ENCODE measurements around the gene SLCO2B1. TPM values are rescaled to one million over a fixed set of nuclear protein-coding genes. Genes with fewer than 3 reads are reported as not detected.
A peak's percentile ranks its signal among the peaks of the same experiment; 100 is the strongest.

SLCO2B1 gene
- total RNA-seq, 1 donor from 2014 or later = 19.2 TPM

GRCh38 chr11:75189911-75190310 lies 39.0 kb downstream of the SLCO2B1 start:
- H3K27ac Mint-ChIP-seq (ENCODE audit: unreplicated experiment) = no peak overlapping the region
- DNase-seq (ENCODE audit: low spot score) = peak; percentile 43
- no peak overlapping the region for H3K4me3 Mint-ChIP-seq (ENCODE audit: unreplicated experiment)
- H3K36me3 Mint-ChIP-seq (ENCODE audit: low read depth) = no peaks in the 10 kb centered on the region
- no peaks in the 10 kb centered on the region for H3K9me3 Mint-ChIP-seq (ENCODE audit: low read depth)
- H3K4me1 Mint-ChIP-seq (ENCODE audit: low read depth) = peaks cover 14% of the 10 kb centered on the region
- H3K27me3 Mint-ChIP-seq (ENCODE audit: low read depth) = no peaks in the 10 kb centered on the region
- no peak for TF ChIP-seq CTCF (IDR thresholded peaks at IDR 0.05)

GRCh38 chr11:75190652-75191329 lies 39.9 kb downstream of the SLCO2B1 start:
- H3K36me3 Mint-ChIP-seq (ENCODE audit: low read depth) = no peaks in the 10 kb centered on the region
- H3K27me3 Mint-ChIP-seq (ENCODE audit: low read depth) = no peaks in the 10 kb centered on the region
- H3K4me3 Mint-ChIP-seq (ENCODE audit: unreplicated experiment) = no peak overlapping the region
- no peaks in the 10 kb centered on the region for H3K9me3 Mint-ChIP-seq (ENCODE audit: low read depth)
- peak overlapping the region; percentile 12 for H3K27ac Mint-ChIP-seq (ENCODE audit: unreplicated experiment)
- no peak for TF ChIP-seq CTCF (IDR thresholded peaks at IDR 0.05)
- H3K4me1 Mint-ChIP-seq (ENCODE audit: low read depth) = peaks cover 20% of the 10 kb centered on the region
- peak; percentile 30 for DNase-seq (ENCODE audit: low spot score)

GRCh38 chr11:75191330-75191717 lies 40.4 kb downstream of the SLCO2B1 start:
- Mint-ChIP-seq H3K27me3 (ENCODE audit: low read depth) (no peaks in the 10 kb centered on the region), H3K4me1 (ENCODE audit: low read depth) (peaks cover 20% of the 10 kb centered on the region), H3K9me3 (ENCODE audit: low read depth) (no peaks in the 10 kb centered on the region), H3K36me3 (ENCODE audit: low read depth) (no peaks in the 10 kb centered on the region), H3K27ac (ENCODE audit: unreplicated experiment) (no peak overlapping the region), H3K4me3 (ENCODE audit: unreplicated experiment) (no peak overlapping the region)
- no peak for TF ChIP-seq CTCF (IDR thresholded peaks at IDR 0.05)
- DNase-seq (ENCODE audit: low spot score) = peak; percentile 40

- H3K9me3 Mint-ChIP-seq (ENCODE audit: low read depth) = no peaks in the 10 kb centered on the region
- no peak overlapping the region for H3K4me3 Mint-ChIP-seq (ENCODE audit: unreplicated experiment)
- no peaks in the 10 kb centered on the region for H3K27me3 Mint-ChIP-seq (ENCODE audit: low read depth)
- no peak for DNase-seq (ENCODE audit: low spot score)
- H3K36me3 Mint-ChIP-seq (ENCODE audit: low read depth) = no peaks in the 10 kb centered on the region
- no peak overlapping the region for H3K27ac Mint-ChIP-seq (ENCODE audit: unreplicated experiment)
- no peak for TF ChIP-seq CTCF (IDR thresholded peaks at IDR 0.05)
- H3K4me1 Mint-ChIP-seq (ENCODE audit: low read depth) = peaks cover 24% of the 10 kb centered on the region
Measured at GRCh38 chr11:75193271-75193670, 42.4 kb downstream of the SLCO2B1 start.

- peaks cover 24% of the 10 kb centered on the region for H3K4me1 Mint-ChIP-seq (ENCODE audit: low read depth)
- H3K36me3 Mint-ChIP-seq (ENCODE audit: low read depth) = no peaks in the 10 kb centered on the region
- H3K4me3 Mint-ChIP-seq (ENCODE audit: unreplicated experiment) = no peak overlapping the region
- no peak for TF ChIP-seq CTCF (IDR thresholded peaks at IDR 0.05)
- H3K9me3 Mint-ChIP-seq (ENCODE audit: low read depth) = no peaks in the 10 kb centered on the region
- no peak overlapping the region for H3K27ac Mint-ChIP-seq (ENCODE audit: unreplicated experiment)
- no peak for DNase-seq (ENCODE audit: low spot score)
- H3K27me3 Mint-ChIP-seq (ENCODE audit: low read depth) = no peaks in the 10 kb centered on the region
Measured at GRCh38 chr11:75193711-75194110, 42.8 kb downstream of the SLCO2B1 start.

Measured in chondrocyte (in vitro differentiated cells).